GM18870 (cell line): ENCODE results near the gene TVP23A.

Experiments
- ATAC-seq: cut with Tn5 transposase; IDR thresholded peaks from one replicate; pipeline ENCODE4 v1.9.1; 2021; ENCODE audit warnings: moderate library complexity; ENCODE audit not compliant: unreplicated experiment

TVP23A gene

DNA sequence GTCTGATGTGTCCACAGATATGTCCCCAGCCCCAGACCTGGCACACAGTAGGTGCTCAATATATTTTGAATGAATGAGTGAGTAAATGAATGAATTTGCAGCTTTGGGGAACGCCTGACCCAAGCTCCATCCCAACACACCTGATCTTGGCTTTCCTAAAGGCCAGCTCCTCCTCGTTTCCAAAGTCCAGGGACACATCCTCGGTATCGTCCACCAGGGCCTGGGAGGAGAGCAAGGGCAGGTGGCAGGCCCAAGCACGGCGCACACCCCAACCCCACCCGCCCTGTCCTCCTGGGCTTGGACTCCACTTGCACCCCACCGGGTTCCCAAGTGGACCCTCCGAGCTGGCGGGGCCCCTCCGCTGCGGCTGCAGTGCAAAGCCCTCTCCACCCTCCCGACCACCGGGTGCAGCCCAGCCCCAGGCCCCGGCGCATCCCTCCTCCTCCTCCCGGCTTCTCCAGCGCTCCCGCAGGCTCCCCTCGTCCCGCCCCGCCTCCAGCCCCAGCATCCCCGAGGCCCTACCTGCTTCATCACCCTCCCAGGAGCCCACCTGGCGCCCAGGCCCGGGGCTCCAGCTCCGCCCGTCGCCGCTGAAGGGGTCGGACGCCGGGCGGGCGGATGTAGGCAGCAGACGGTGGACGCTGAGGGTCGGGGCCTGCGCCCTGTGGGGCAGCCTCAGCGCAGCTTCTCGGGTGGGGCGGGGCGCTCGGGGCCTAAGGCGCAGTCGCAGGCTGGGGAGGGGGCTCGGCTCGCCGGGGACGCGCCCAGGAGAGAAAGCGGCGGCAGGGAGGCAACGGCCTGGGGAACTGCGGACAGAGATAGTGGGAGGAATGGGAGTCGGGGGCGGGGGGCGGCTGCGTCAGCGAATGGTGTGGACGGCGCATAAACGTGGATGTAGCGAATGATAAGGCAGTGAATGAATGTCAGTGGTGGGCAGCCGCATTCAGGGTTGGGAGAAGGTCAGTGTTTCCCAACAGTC lies at the start of gene TVP23A:
TVP23A (minus strand) TSS at position 832 of the 979 bp plus-strand sequence; CDS start at position 531, 301 bp downstream.
- ATAC-seq = no peak

DNA sequence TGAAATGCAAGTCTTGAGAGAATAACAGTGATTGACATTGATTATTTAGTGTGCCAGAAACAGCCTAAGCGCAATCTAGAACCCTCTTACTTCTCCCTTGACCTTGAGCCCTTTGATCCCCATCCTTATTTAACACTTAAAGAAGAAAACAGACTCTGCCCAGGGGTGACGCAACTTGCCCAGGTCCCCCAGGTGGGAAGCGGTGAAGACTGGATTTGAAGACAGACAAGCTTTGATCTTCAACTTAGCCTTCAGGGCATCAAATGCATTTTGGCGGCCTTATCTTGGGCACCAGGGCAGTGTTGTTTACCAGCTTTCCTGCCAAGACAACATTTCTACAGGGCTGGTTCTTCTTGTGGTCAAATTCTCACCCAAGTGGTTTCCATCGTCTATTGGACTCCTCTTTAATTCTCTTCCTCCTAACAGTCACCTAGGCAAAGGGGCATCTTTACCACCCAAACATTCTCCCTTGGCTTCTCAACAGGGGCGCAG lies 49.6 kb upstream of the TVP23A start:
- no peak for ATAC-seq

- no peak for ATAC-seq
Observed at GRCh38 chr16:10867199-10867598, 48.6 kb upstream of the TVP23A start.

- no peak for ATAC-seq
Observed at GRCh38 chr16:10865991-10866966, 47.7 kb upstream of the TVP23A start.

DNA sequence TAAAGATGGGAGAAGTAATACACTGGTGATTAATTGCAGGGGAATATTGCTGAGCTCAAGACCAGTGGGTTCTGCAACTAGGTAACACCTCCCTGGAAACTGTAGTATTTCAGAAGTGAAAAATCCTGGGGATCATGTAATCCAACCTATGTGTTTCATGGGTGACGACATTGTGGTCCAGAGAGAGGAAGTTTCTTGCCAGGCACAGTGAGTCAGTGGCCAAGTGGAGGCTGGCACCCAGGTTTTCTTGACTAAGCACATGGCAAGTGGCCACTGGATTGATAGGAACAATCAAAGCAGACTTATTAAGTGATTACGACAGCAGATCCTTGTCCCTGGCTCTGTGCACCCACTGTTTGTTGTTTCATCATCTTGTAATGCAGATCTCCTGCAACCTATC lies 43.8 kb upstream of the TVP23A start:
- ATAC-seq = no peak

- no peak for ATAC-seq
Observed at GRCh38 chr16:10859658-10860057, 41.1 kb upstream of the TVP23A start.

DNA sequence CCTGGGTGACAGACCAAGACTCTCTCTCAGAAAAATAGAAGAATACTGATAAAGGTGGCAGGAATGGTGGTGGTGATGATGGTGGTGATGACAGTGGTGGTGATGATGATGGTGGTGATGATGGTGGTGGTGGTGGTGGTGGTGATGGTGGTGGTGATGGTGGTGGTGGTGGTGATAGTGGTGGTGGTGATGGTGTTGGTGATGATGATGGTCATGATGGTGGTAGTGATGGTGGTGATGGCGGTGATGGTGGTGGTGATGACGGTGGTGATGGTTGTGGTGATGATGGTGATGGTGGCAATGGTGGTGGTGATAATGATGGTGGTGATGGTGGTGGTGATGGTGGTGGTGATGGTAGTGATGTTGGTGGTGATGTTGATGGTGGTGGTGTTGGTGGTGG lies 40.4 kb upstream of the TVP23A start:
- no peak for ATAC-seq

DNA sequence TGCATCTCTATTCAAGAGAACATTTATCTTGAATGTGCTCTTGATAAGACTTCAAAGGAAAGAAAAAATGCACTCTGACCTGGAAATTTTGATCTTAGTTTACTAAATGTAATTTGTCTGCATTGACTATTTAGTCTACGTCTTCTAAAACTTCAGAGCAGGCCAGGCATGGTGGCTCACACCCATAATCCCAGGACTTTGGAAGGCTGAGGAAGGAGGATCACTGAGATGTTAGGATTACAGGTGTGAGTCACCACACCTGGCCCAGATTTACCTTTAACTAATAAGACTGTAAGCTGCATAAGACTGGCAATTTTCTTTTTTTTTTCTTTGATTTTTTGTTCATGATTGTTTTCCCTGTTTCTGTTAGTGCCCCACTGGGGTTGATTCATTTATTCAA lies 39.6 kb upstream of the TVP23A start:
- ATAC-seq = no peak

- ATAC-seq = no peak
Observed at GRCh38 chr16:10856042-10856441, 37.4 kb upstream of the TVP23A start.

DNA sequence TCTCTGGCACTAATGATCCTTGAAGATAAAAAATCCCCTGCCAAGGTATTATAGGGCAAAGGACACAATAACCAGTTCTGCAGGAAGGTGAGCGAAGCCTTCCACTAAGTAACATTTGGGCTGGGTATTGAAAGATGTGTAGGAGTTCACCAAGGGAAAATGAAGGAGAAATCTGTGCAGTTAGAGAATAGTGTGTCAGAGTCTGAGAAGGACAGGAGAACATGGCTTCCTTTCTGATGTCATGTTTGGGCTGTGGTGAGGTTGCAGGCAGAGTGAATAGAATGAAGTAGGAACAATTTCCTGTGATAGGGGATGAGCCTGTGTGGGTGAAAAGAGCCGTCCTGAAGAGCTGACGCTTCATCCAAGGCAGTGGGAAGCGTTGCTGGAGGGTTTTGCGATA lies 34.4 kb upstream of the TVP23A start:
- ATAC-seq = no peak

- ATAC-seq = no peak
Observed at GRCh38 chr16:10852286-10852685, 33.7 kb upstream of the TVP23A start.

GRCh38 chr16:10851512-10851911 lies 32.9 kb upstream of the TVP23A start:
- ATAC-seq = no peak

- no peak for ATAC-seq
Observed at GRCh38 chr16:10850478-10850850, 31.9 kb upstream of the TVP23A start.

GRCh38 chr16:10849736-10850477 lies 31.3 kb upstream of the TVP23A start:
- no peak for ATAC-seq

- ATAC-seq = no peak
Observed at GRCh38 chr16:10847176-10847575, 28.6 kb upstream of the TVP23A start.

GRCh38 chr16:10846213-10846998 lies 27.8 kb upstream of the TVP23A start:
- no peak for ATAC-seq

- no peak for ATAC-seq
Observed at GRCh38 chr16:10840703-10841102, 22.1 kb upstream of the TVP23A start.

DNA sequence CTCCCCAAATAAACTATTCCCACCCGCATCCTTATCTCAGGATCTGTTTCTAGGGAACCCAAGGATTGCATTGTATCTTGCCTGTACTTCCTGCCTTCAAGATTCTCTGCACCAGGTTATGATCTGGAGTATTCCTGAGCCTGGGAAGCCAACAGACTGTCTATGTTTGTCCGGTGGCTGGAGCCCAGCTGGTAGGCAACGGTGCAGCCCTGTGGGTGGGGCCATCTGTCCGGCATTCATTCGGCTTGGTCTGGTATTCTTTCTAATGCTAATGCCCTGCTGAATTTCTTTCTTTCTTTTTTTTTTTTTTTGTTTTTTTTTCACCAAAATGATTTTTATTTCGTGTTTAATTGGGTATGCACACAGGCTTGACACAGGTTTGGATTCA lies 20.7 kb upstream of the TVP23A start:
- no peak for ATAC-seq

DNA sequence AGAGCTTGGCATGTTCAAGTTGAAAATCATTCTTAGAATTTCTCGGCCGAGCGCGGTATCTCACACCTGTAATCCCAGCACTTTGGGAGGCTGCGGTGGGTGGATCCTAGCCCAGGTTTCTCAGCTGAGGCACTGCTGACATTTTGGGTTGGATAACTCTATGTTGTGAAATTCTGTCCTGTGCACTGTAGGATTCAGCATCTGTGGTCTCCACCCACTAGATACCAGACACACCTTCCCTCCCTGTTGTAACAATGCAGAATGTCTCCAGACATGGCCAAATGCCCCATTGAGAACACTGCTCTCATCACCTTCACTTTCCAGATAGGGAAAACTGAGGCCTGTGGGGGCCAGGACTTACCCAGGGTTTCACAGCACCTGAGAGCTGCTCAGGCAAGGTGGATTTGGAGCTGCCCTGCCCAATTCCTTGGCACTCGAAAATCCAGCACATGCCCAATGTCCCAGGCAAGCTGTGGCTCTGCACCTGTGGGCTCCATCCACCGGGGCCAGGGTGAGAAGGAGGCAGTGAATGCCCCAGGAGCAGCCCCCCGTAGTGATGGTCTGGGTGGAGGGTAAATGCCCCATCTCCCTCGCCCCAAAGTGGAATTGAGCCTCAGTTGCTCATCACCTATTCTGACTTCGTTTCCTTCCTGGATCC lies 20.2 kb upstream of the TVP23A start:
- ATAC-seq = no peak
